Astrocyte of the cerebellum (primary cell): ENCODE measurements around the gene POU6F2.

Source experiments
- DNase-seq: peaks from one replicate; pipeline ENCODE4 v3.0.0-alpha.2; 2011; ENCODE audit warnings: low read depth
- H3K4me3 ChIP-seq: 2 replicates; pipeline ENCODE4 v1.5.1; 2011; ENCODE audit warnings: mild to moderate bottlenecking, low read depth, low read length, moderate library complexity
- CTCF ChIP-seq: IDR thresholded peaks from 2 replicates; pipeline ENCODE4 v1.5.1; 2012; ENCODE audit warnings: low read length, low read depth, moderate library complexity, mild to moderate bottlenecking; ENCODE audit errors: missing control alignments
- in situ Hi-C: cut with HindIII; loops from 2 replicates; pipeline ENCODE4 v1.10.0; 2017; ENCODE audit warnings: low sequenced_read_pairs

POU6F2 gene

DNA sequence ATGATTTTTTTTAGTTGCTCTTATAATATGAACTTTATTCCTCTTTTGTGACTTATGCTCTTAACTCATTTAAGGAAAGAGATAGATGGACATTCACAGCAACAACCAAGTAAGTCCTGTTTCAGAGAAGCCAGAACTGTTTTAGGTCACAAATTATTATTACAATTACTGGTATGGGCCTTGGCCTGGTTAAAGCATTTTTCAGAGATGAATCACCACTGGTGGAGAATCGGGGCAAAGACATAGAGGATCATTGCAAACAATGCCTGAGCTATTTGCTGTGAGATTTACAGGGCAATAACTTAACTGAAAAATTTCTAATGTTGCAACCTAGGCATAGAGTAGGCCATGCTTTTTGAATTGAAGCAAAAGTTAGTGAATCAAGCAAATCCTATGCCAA lies 450.5 kb downstream of the POU6F2 start:
- no peak for TF ChIP-seq CTCF
- peak; percentile 66 for DNase-seq
- in situ Hi-C loops = no loop called here
- H3K4me3 ChIP-seq = no peak overlapping the region

DNA sequence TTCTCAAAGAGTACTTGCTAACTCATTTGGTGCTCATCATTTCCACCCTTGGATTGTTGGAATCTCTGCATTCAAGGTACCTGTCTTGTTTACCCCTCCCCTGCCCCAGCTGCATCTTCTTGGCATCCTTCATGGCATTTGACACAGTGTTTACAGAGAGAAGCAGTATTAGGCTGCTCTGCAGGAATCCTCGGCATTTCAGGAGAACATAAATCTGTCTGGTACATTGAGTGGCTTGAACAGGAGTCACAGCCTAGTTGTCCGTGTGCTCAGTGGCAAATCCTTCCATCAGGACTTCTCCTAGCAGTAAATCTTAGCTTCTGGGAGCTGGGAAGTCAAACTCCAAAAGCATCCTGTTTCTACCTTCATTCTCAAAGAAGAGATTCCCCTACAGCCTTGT lies 451.7 kb downstream of the POU6F2 start:
- DNase-seq = no peak
- in situ Hi-C loops = no loop called here

DNA sequence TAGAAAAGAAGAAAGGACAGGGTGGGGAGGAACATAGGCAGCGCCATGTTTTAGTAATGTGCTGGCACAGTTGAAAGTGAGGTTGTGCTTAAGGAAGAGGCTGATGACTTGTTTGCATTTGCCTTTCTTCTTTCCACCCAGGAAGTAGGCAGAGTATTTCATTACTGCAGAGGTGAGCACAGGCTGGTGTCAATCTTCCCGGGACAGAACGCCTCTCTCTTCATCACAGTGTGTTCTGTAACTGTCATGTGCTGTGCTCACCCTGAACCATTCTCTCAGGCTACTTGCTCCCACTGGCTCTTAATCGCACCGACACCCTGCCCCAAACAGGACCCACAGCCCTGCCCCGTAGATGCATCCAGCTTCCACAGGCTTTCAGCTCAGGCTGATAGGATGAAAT lies 452.7 kb downstream of the POU6F2 start:
- no peak for TF ChIP-seq CTCF
- in situ Hi-C loops = no loop called here
- DNase-seq = no peak
- H3K4me3 ChIP-seq = no peak overlapping the region

More for the DNA sequence above, 451.7 kb downstream of the POU6F2 start:
- H3K4me3 ChIP-seq = no peak overlapping the region
- no peak for TF ChIP-seq CTCF

- in situ Hi-C loops = no loop called here
- no peak overlapping the region for H3K4me3 ChIP-seq
- DNase-seq = no peak
- no peak for TF ChIP-seq CTCF
Observed at GRCh38 chr7:39430909-39431641, 453.4 kb downstream of the POU6F2 start.

DNA sequence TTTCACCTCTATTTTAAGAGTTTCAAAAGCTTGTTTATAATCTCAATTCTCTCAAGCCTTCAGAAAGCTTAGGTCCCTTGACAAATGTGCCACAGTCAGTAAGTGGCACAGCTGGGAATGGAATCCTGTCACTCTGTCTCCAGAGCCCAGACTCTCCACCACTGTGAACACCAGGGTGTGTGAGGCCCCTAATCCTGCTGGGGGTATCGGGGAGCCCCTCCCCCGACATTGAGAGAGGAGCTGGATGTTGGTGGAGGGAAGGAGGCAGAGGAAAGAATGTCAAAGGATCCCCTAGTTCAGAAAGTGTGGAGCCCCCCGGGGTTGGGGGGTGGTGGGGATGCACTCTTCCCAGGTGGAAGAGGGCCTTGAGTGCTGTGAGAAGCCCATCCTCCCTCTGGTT lies 454.7 kb downstream of the POU6F2 start:
- no peak for DNase-seq
- H3K4me3 ChIP-seq = no peak overlapping the region
- TF ChIP-seq CTCF = no peak
- in situ Hi-C loops = no loop called here

- TF ChIP-seq CTCF = no peak
- DNase-seq = no peak
- no peak overlapping the region for H3K4me3 ChIP-seq
- in situ Hi-C loops = no loop called here
Observed at GRCh38 chr7:39432807-39433416, 455.2 kb downstream of the POU6F2 start.
